ENCODE measurements around the gene SNAP47.

Gene SNAP47

GRCh38 chr1:227805606-227806197 lies 70.5 kb downstream of the SNAP47 start:
- no peak for DNase-seq

DNA sequence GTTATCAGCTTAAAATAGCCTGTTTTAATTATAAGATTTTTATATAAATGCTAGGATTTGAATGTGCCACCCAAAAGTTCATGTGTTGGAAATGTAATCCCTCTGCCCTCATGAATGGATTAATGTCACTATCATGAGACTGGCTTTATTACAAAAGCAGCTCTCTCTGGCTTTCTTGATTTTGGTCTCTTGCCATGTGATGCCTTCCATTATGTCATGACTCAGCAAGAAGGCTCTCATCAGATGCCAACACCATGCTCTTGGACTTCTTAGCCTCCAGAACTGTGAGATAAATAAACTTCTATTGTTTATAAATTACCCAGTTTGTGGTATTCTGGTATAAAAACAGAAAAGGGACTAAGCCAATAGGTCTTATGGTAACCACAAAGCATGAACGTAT lies 73.3 kb downstream of the SNAP47 start:
- DNase-seq, result no peak

- no peak for DNase-seq
These were observed 73.8 kb downstream of the SNAP47 start for GRCh38 chr1:227809026-227809425.

- no peak for DNase-seq
These were observed 78.7 kb downstream of the SNAP47 start for GRCh38 chr1:227813962-227814361.

DNA sequence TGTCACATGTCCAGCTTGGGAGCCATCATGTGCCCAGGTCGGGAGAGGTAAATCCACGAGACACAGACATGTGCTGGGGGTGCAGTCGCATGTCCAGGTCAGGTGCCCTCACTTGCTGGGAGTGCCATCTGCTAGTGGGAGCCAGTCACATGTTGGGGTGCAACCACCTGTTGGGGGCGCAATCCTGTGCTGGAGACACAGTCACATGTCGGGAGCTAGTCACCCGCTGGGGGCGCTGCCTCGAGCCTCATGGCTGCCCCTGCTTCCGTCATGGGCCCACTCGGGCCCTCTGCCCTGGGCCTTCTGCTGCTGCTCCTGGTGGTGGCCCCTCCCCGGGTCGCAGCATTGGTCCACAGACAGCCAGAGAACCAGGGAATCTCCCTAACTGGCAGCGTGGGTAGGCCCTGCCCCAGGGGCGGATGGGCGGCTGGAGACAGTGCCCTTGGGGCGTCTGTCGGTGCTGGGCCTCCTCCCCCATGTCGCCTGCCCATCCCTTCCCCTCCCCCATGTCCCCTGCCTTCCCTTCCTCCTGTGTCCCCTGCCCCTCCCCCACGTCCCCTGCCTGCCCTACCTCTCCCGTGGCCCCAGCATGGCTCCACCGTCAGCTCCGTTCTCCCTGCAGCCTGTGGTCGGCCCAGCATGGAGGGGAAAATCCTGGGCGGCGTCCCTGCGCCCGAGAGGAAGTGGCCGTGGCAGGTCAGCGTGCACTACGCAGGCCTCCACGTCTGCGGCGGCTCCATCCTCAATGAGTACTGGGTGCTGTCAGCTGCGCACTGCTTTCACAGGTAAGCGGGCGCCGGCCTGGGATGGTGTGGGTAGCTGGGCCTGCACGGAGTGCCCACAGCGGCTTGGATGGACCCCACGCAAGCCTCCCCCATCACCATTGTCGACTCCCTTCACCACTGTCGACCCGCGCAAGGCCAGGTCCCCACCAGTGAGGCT lies 80.5 kb downstream of the SNAP47 start, which contains the start of gene PRSS38:
Gene PRSS38 (plus strand): TSS at position 208 of the 942 bp plus-strand sequence. CDS start 42 bp downstream, at position 250.
- DNase-seq, result no peak

- DNase-seq, result no peak
These were observed 81.7 kb downstream of the SNAP47 start for GRCh38 chr1:227816750-227817446.

GRCh38 chr1:227823537-227823936 lies 88.3 kb downstream of the SNAP47 start:
- DNase-seq, result no peak

GRCh38 chr1:227824204-227824603 lies 89.0 kb downstream of the SNAP47 start:
- no peak for DNase-seq

GRCh38 chr1:227828786-227829185 lies 93.6 kb downstream of the SNAP47 start:
- no peak for DNase-seq

Data from DMS153 (cell line).